GM12872 (cell line): ENCODE data around the gene STEEP1.

Experiments
- TF ChIP-seq, protein P1 (sequence below): IDR thresholded peaks from 3 replicates; pipeline ENCODE4 v1.5.1; 2011; ENCODE audit warnings: low read depth, mild to moderate bottlenecking, low read length, moderate library complexity; ENCODE audit not compliant: insufficient read depth

The STEEP1 gene

GRCh38 chrX:119489212-119490074 is 75.8 kb downstream of the STEEP1 start:
- TF ChIP-seq, protein P1, sequence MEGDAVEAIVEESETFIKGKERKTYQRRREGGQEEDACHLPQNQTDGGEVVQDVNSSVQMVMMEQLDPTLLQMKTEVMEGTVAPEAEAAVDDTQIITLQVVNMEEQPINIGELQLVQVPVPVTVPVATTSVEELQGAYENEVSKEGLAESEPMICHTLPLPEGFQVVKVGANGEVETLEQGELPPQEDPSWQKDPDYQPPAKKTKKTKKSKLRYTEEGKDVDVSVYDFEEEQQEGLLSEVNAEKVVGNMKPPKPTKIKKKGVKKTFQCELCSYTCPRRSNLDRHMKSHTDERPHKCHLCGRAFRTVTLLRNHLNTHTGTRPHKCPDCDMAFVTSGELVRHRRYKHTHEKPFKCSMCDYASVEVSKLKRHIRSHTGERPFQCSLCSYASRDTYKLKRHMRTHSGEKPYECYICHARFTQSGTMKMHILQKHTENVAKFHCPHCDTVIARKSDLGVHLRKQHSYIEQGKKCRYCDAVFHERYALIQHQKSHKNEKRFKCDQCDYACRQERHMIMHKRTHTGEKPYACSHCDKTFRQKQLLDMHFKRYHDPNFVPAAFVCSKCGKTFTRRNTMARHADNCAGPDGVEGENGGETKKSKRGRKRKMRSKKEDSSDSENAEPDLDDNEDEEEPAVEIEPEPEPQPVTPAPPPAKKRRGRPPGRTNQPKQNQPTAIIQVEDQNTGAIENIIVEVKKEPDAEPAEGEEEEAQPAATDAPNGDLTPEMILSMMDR, result no peak

DNA sequence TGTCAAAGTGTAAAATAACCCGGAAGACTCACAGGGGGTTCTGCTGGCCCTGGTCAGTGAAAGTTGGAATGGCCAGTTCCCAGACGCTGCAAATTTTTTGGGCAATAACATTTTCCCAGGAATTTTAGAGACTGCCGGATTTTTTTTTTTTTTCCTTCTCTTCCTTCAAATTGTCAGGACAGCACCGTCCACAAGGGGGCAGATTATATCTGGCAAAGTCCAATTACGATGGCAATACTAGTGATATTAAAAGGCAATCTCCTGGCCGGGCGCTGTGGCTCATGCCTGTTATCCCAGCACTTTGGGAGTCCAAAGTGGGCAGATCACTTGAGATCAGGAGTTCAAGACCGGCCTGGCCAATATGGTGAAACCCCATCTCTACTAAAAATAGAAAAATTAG is 76.5 kb downstream of the STEEP1 start:
- TF ChIP-seq, protein P1, result peak; percentile 49
